GM19023 (cell line): ENCODE results near the gene EZH1.
"Not testable (repeated sequence)": the region's sequence is repeated elsewhere in the genome, so short reads cannot be mapped to it uniquely, and the experiment has no call there.

Source experiments
- ATAC-seq: cut with Tn5 transposase; IDR thresholded peaks from one replicate; pipeline ENCODE4 v1.9.1; 2021; ENCODE audit warnings: mild to moderate bottlenecking, moderate library complexity; ENCODE audit not compliant: unreplicated experiment

EZH1 gene

GRCh38 chr17:42773290-42774035 is 28.6 kb upstream of the EZH1 start, which contains the start of gene VPS25:
Gene VPS25, plus strand, starts transcription at chr17:42773449. Its CDS starts 27 bp downstream, at chr17:42773476.
- ATAC-seq = no peak

- ATAC-seq = no peak
Observed at GRCh38 chr17:42772945-42773289, 28.1 kb upstream of the EZH1 start.

- not testable (repeated sequence) for ATAC-seq
Observed at GRCh38 chr17:42769964-42770363, 25.1 kb upstream of the EZH1 start.

GRCh38 chr17:42768006-42768405 is 23.2 kb upstream of the EZH1 start:
- ATAC-seq = not testable (repeated sequence)

GRCh38 chr17:42767512-42767911 is 22.7 kb upstream of the EZH1 start:
- ATAC-seq = no peak

GRCh38 chr17:42766124-42766523 is 21.3 kb upstream of the EZH1 start:
- ATAC-seq = no peak

GRCh38 chr17:42761638-42762037 is 16.8 kb upstream of the EZH1 start:
- ATAC-seq = no peak

GRCh38 chr17:42760652-42761581 is 16.1 kb upstream of the EZH1 start, which contains the start of gene RAMP2:
Gene RAMP2, plus strand, starts transcription at chr17:42761227. Its CDS starts 35 bp downstream, at chr17:42761262.
- no peak for ATAC-seq

- ATAC-seq = no peak
Observed at GRCh38 chr17:42759982-42760651, 15.3 kb upstream of the EZH1 start.

GRCh38 chr17:42754782-42755181 is 9.9 kb upstream of the EZH1 start:
- ATAC-seq = no peak

GRCh38 chr17:42751628-42752027 is 6.8 kb upstream of the EZH1 start:
- no peak for ATAC-seq

GRCh38 chr17:42750739-42751344 is 6.0 kb upstream of the EZH1 start:
- no peak for ATAC-seq

- ATAC-seq = no peak
Observed at GRCh38 chr17:42748908-42749798, 4.3 kb upstream of the EZH1 start.

GRCh38 chr17:42748202-42748907 is 3.5 kb upstream of the EZH1 start:
- ATAC-seq = no peak

- ATAC-seq = peak; percentile 56
Observed at GRCh38 chr17:42744283-42744805, 496 bp downstream of the EZH1 start.

- no peak for ATAC-seq
Observed at GRCh38 chr17:42743595-42744282, 1.1 kb downstream of the EZH1 start.

GRCh38 chr17:42742916-42743315 is 1.9 kb downstream of the EZH1 start:
- ATAC-seq = not testable (repeated sequence)

GRCh38 chr17:42740699-42741098 is 4.1 kb downstream of the EZH1 start:
- ATAC-seq = no peak
